Fibroblast of lung (primary cell): ENCODE results near the gene ZNF22. TPM values are rescaled to one million over a fixed set of nuclear protein-coding genes. Genes with fewer than 3 reads are reported as not detected.

Experiments used
- DNase-seq, 2 donors: peaks; one replicate each; pipeline versions ENCODE4 v3.0.0 to v3.0.0-alpha.2; 2010; ENCODE audit warnings: low read depth in 2 of 2
- H2AFZ ChIP-seq: 2 replicates; pipeline ENCODE4 v1.5.1; 2012; ENCODE audit warnings: low read length, control low read depth, inconsistent platforms
- H3K27ac ChIP-seq: 2 replicates; pipeline ENCODE4 v1.5.1; 2011; ENCODE audit warnings: low read length, control low read depth; ENCODE audit not compliant: insufficient read depth
- H3K27me3 ChIP-seq: 2 replicates; pipeline ENCODE4 v1.5.1; 2011; ENCODE audit warnings: mild to moderate bottlenecking, low read length; ENCODE audit not compliant: control insufficient read depth, insufficient read depth
- H3K36me3 ChIP-seq: 2 replicates; pipeline ENCODE4 v1.5.1; 2011; ENCODE audit warnings: low read length; ENCODE audit not compliant: control insufficient read depth, insufficient read depth
- H3K4me1 ChIP-seq: 2 replicates; pipeline ENCODE4 v1.5.1; 2011; ENCODE audit warnings: low read length; ENCODE audit not compliant: control insufficient read depth, insufficient read depth; ENCODE audit errors: extremely low read depth
- H3K4me2 ChIP-seq: 2 replicates; pipeline ENCODE4 v1.5.1; 2011; ENCODE audit warnings: low read length, control low read depth; ENCODE audit not compliant: insufficient read depth; ENCODE audit errors: extremely low read depth
- H3K4me3 ChIP-seq, 4 experiments: fragments of 200-600 bp in 1 of 4; sonication (generic) in 1 of 4; replicated peaks in 1 of 4; 2 replicates each; pipeline ENCODE4 v1.5.1; 2011 to 2016; ENCODE audit warnings: low read length in 4 of 4, low read depth in 3 of 4, mild to moderate bottlenecking in 3 of 4, control low read depth in 2 of 4, inconsistent platforms in 1 of 4, mixed read lengths in 1 of 4; ENCODE audit not compliant: insufficient read depth in 1 of 4; ENCODE audit errors: control extremely low read depth in 1 of 4
- H3K79me2 ChIP-seq: 2 replicates; pipeline ENCODE4 v1.5.1; 2012; ENCODE audit warnings: mild to moderate bottlenecking, low read length, inconsistent platforms; ENCODE audit not compliant: control insufficient read depth, insufficient read depth
- H3K9ac ChIP-seq: 2 replicates; pipeline ENCODE4 v1.5.1; 2011; ENCODE audit warnings: mild to moderate bottlenecking, low read length, control low read depth; ENCODE audit not compliant: insufficient read depth
- H3K9me3 ChIP-seq: 2 replicates; pipeline ENCODE4 v1.5.1; 2012; ENCODE audit warnings: low read depth, low read length; ENCODE audit not compliant: control insufficient read depth, insufficient read depth
- H4K20me1 ChIP-seq: 2 replicates; pipeline ENCODE4 v1.5.1; 2011; ENCODE audit warnings: low read length; ENCODE audit not compliant: control insufficient read depth, insufficient read depth; ENCODE audit errors: extremely low read depth
- CTCF ChIP-seq, 2 donors: IDR thresholded peaks in 1 of 2; conservative IDR thresholded peaks in 1 of 2; 1 replicate in 1 of 2; 2 replicates in 1 of 2; pipeline ENCODE4 v1.5.1; 2011 to 2012; ENCODE audit warnings: low read length in 2 of 2, control low read depth in 1 of 2, inconsistent platforms in 1 of 2, low read depth in 1 of 2, mild to moderate bottlenecking in 1 of 2
- EZH2 ChIP-seq: IDR thresholded peaks from 2 replicates; pipeline ENCODE4 v1.5.1; 2012; ENCODE audit warnings: low read length, control low read depth, mild to moderate bottlenecking; ENCODE audit errors: missing control alignments
- polyA plus RNA-seq, 2 donors: library from polyadenylated mRNA; depleted of rRNA in 1 of 2; stranded (reverse) in 1 of 2; unstranded in 1 of 2; fragments of >200 nt; gene quantifications; 2 replicates each; pipeline ENCODE4 v1.2.1, GENCODE V29; 2011 to 2012; ENCODE audit warnings: missing spikeins in 1 of 2
- total RNA-seq: library from RNA; depleted of rRNA; stranded (reverse); fragments of >200 nt; gene quantifications from 2 replicates; pipeline ENCODE4 v1.2.1, GENCODE V29; 2014

ZNF22 gene
- total and polyA plus RNA-seq, 2 donors (not counting 1 experiment from before 2014, with no cell fraction given), result 16.0 to 23.0 TPM

- Histone ChIP-seq H3K4me2 (no peak overlapping the region), H3K4me3 (no peak overlapping the region), H3K9me3 (no peaks in the 10 kb centered on the region), H3K36me3 (no peaks in the 10 kb centered on the region), H3K9ac (no peak overlapping the region), H3K79me2 (no peaks in the 10 kb centered on the region), H4K20me1 (no peaks in the 10 kb centered on the region), H3K4me1 (peaks cover 6% of the 10 kb centered on the region), H3K27me3 (no peaks in the 10 kb centered on the region), H3K27ac (no peak overlapping the region), H2AFZ (no peak overlapping the region)
- TF ChIP-seq CTCF (conservative IDR thresholded peaks at IDR 0.05 in 1 of 2, IDR thresholded peaks at IDR 0.05 in 1 of 2; ENCODE audit: low read depth in 1 of 2, low read length in 2 of 2), result no peak
- TF ChIP-seq EZH2, result no peak
- no peak for DNase-seq
Measured at GRCh38 chr10:44965651-44966097, 35.0 kb upstream of the ZNF22 start.

- no peak for DNase-seq
- H2AFZ ChIP-seq, result no peak overlapping the region
- H3K9ac ChIP-seq, result no peak overlapping the region
- no peaks in the 10 kb centered on the region for H3K27me3 ChIP-seq
- no peak overlapping the region for H3K27ac ChIP-seq
- H3K4me3 ChIP-seq, result no peak overlapping the region
- no peaks in the 10 kb centered on the region for H3K9me3 ChIP-seq
- peak overlapping the region; percentile 17 for H3K4me2 ChIP-seq
- no peaks in the 10 kb centered on the region for H4K20me1 ChIP-seq
- TF ChIP-seq EZH2, result no peak
- no peak for TF ChIP-seq CTCF (conservative IDR thresholded peaks at IDR 0.05 in 1 of 2, IDR thresholded peaks at IDR 0.05 in 1 of 2; ENCODE audit: low read depth in 1 of 2, low read length in 2 of 2)
- H3K79me2 ChIP-seq, result no peaks in the 10 kb centered on the region
- peaks cover 6% of the 10 kb centered on the region for H3K4me1 ChIP-seq
- no peaks in the 10 kb centered on the region for H3K36me3 ChIP-seq
Measured at GRCh38 chr10:44966129-44966815, 34.5 kb upstream of the ZNF22 start.

GRCh38 chr10:44966816-44967509 is 33.8 kb upstream of the ZNF22 start:
- no peak for DNase-seq
- no peak overlapping the region for H3K4me2 ChIP-seq
- H3K9ac ChIP-seq, result no peak overlapping the region
- no peaks in the 10 kb centered on the region for H3K27me3 ChIP-seq
- H3K27ac ChIP-seq, result no peak overlapping the region
- peak; percentile 1 to 15 for TF ChIP-seq CTCF (conservative IDR thresholded peaks at IDR 0.05 in 1 of 2, IDR thresholded peaks at IDR 0.05 in 1 of 2; ENCODE audit: low read depth in 1 of 2, low read length in 2 of 2)
- no peak for TF ChIP-seq EZH2
- H3K36me3 ChIP-seq, result no peaks in the 10 kb centered on the region
- no peak overlapping the region for H3K4me3 ChIP-seq
- H2AFZ ChIP-seq, result no peak overlapping the region
- H3K9me3 ChIP-seq, result no peaks in the 10 kb centered on the region
- peaks cover 6% of the 10 kb centered on the region for H3K4me1 ChIP-seq
- H3K79me2 ChIP-seq, result no peaks in the 10 kb centered on the region
- no peaks in the 10 kb centered on the region for H4K20me1 ChIP-seq
